ENCODE data around the gene SLC5A12. TPM values are rescaled to one million over a fixed set of nuclear protein-coding genes. Genes with fewer than 3 reads are reported as not detected.

The SLC5A12 gene
- total and polyA plus RNA-seq, 12 donors, result 0.05 TPM; not detected in 11

DNA sequence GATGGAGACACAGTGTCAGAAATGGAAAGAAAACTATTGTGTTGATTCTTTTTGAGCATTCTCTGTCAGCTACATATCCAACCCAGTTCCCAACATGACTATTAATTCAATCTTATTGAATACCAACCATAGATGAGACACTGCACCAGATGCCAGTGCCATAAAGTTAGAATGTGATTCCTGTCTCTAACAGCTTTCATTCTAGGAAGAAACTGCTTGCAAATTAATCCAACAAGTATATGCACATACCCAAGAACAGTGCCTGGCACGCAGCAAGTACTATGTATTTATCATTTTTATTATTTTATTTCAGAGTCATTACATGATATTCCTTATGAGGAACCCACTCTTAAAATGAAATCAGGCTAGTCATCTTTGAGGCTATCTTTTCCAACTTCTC, 34.5 kb downstream of the SLC5A12 start:
- no peaks in the 10 kb centered on the region for H3K4me1 ChIP-seq
- 88 to 93% methylated on average over 1 of the region's 1 CpG for WGBS, 2 donors
- ATAC-seq, result no peak
- no peak overlapping the region for H3K4me3 ChIP-seq
- no peak for DNase-seq
- no peaks in the 10 kb centered on the region for H3K9me3 ChIP-seq
- no peaks in the 10 kb centered on the region for H3K27me3 ChIP-seq
- TF ChIP-seq, protein P1, sequence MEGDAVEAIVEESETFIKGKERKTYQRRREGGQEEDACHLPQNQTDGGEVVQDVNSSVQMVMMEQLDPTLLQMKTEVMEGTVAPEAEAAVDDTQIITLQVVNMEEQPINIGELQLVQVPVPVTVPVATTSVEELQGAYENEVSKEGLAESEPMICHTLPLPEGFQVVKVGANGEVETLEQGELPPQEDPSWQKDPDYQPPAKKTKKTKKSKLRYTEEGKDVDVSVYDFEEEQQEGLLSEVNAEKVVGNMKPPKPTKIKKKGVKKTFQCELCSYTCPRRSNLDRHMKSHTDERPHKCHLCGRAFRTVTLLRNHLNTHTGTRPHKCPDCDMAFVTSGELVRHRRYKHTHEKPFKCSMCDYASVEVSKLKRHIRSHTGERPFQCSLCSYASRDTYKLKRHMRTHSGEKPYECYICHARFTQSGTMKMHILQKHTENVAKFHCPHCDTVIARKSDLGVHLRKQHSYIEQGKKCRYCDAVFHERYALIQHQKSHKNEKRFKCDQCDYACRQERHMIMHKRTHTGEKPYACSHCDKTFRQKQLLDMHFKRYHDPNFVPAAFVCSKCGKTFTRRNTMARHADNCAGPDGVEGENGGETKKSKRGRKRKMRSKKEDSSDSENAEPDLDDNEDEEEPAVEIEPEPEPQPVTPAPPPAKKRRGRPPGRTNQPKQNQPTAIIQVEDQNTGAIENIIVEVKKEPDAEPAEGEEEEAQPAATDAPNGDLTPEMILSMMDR (IDR thresholded peaks at IDR 0.05), result no peak
- H3K36me3 ChIP-seq, result no peaks in the 10 kb centered on the region
- intact Hi-C loops (cut with DNase I), result no loop called here
- no peak overlapping the region for H3K27ac ChIP-seq

DNA sequence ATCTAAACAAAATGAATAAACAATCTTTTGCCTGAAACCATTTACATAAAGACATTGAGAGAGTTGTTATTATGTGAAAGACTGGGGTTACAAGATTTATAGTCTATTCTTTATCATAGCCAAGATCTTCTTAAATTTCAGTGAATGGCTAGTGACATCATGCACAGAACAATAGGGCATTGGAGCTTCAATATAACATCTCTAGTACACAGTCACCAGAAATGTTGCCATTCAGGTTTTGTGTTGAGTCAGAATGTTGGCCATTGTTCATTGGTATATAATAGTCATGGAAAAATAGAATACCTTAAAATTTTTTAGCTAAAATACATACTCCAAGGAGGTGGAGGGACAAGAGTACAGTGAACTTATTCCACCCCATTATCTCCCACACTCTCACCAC, 44.3 kb downstream of the SLC5A12 start:
- H3K4me3 ChIP-seq, result no peak overlapping the region
- DNase-seq (no peak), ATAC-seq (no peak)
- TF ChIP-seq, protein P1 (IDR thresholded peaks at IDR 0.05), result no peak
- no peaks in the 10 kb centered on the region for H3K36me3 ChIP-seq
- no peak overlapping the region for H3K27ac ChIP-seq
- H3K27me3 ChIP-seq, result no peaks in the 10 kb centered on the region
- no peaks in the 10 kb centered on the region for H3K4me1 ChIP-seq
- intact Hi-C loops (cut with DNase I), result no loop called here
- H3K9me3 ChIP-seq, result no peaks in the 10 kb centered on the region

DNA sequence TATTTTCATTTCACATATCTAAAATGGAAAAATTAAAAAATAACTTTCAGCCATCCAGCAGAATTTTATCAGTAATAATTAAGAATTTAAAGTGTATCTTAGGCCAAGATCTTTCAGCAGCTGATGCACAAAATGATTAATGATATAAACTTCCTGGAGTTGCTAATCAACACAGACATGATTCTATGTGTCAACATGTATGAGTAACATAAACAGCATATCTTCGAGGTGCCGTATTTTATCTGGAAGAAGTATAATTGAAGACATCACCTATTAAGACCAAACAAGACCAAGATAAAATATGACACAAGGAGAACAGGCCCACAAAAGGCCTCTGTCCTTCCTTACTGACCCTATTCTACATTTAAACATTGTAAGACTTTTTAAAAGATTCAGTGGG, 45.2 kb downstream of the SLC5A12 start:
- no peak for ATAC-seq
- WGBS, 2 donors, result 64 to 72% methylated on average over 2 of the region's 2 CpGs
- H3K4me3 ChIP-seq, result no peak overlapping the region
- H3K27me3 ChIP-seq, result no peaks in the 10 kb centered on the region
- intact Hi-C loops (cut with DNase I), result no loop called here
- H3K4me1 ChIP-seq, result no peaks in the 10 kb centered on the region
- H3K36me3 ChIP-seq, result no peaks in the 10 kb centered on the region
- TF ChIP-seq, protein P1 (IDR thresholded peaks at IDR 0.05), result no peak
- H3K27ac ChIP-seq, result no peak overlapping the region
- H3K9me3 ChIP-seq, result no peaks in the 10 kb centered on the region
- no peak for DNase-seq

DNA sequence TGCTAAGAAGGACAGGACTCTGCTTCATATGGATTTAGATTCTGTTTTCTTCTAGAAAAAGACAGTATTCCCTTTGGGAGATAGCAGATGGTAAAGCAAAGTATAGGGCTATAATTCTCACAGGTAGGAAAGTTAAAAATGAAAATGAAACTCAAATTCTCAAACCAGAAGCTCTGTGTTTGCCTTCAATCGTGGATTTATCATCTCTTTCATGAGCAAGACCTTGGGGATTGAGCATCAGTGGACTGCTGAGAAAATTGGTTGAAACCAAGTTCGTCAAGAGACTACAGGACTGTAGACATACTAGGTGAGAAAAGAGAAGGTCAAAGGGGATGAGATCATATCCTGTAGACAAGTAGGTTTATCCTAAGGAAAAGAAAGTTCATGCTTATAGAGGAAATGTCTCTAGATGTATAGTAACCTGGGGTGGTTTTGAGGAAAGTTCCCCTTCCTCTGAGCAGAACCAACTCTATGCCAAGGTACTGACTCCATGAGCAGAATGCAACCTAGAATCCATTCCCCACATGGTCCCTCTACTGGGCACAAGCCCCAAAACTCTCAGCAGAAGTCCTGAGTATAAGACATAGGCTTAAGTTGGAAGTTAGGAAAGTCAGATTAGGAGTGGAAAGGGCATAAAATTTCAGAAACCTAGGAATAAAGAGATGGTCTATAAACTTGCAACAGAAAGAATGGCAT, 46.5 kb downstream of the SLC5A12 start:
- no peak for ATAC-seq
- TF ChIP-seq, protein P1 (IDR thresholded peaks at IDR 0.05), result no peak
- no peaks in the 10 kb centered on the region for H3K36me3 ChIP-seq
- H3K27ac ChIP-seq, result no peak overlapping the region
- no peaks in the 10 kb centered on the region for H3K4me1 ChIP-seq
- no peaks in the 10 kb centered on the region for H3K27me3 ChIP-seq
- no peak for DNase-seq
- H3K9me3 ChIP-seq, result no peaks in the 10 kb centered on the region
- WGBS, 2 donors, result 58 to 79% methylated on average over 2 of the region's 2 CpGs
- no peak overlapping the region for H3K4me3 ChIP-seq
- intact Hi-C loops (cut with DNase I), result no loop called here
